Neural crest cell (in vitro differentiated cells): ENCODE data around the gene NAPA. TPM values are rescaled to one million over a fixed set of nuclear protein-coding genes. Genes with fewer than 3 reads are reported as not detected.

ENCODE experiments used
- DNase-seq: peaks from one replicate; pipeline ENCODE4 v3.0.0; 2021; ENCODE audit warnings: low read depth, mixed read lengths, low spot score
- H3K27ac Mint-ChIP-seq: one replicate; pipeline ENCODE4 v1.8.0; 2021; ENCODE audit warnings: mild to moderate bottlenecking, mixed read lengths; ENCODE audit not compliant: unreplicated experiment
- H3K27me3 Mint-ChIP-seq: 2 replicates; pipeline ENCODE4 v1.8.0; 2021; ENCODE audit warnings: low read depth, mild to moderate bottlenecking, mixed read lengths
- H3K36me3 Mint-ChIP-seq: 2 replicates; pipeline ENCODE4 v1.8.0; 2021; ENCODE audit warnings: low read depth, mild to moderate bottlenecking, mixed read lengths
- H3K4me1 Mint-ChIP-seq: 2 replicates; pipeline ENCODE4 v1.8.0; 2021; ENCODE audit warnings: mixed read lengths
- H3K4me3 Mint-ChIP-seq: one replicate; pipeline ENCODE4 v1.8.0; 2021; ENCODE audit warnings: mild to moderate bottlenecking, mixed read lengths
- H3K9me3 Mint-ChIP-seq: 2 replicates; pipeline ENCODE4 v1.8.0; 2021; ENCODE audit warnings: mixed read lengths
- total RNA-seq: library from RNA; stranded (reverse); gene quantifications from 2 replicates; pipeline ENCODE4 v1.2.1, GENCODE V29; 2021
- TF ChIP-seq, protein P1 (sequence below): fragments of 200-600 bp; sonication (generic); conservative IDR thresholded peaks from 2 replicates; pipeline ENCODE4 v1.5.0; 2021; ENCODE audit warnings: antibody characterized with exemption, mild to moderate bottlenecking

NAPA gene
- total RNA-seq, 1 donor from 2014 or later, result 67.2 TPM

DNA sequence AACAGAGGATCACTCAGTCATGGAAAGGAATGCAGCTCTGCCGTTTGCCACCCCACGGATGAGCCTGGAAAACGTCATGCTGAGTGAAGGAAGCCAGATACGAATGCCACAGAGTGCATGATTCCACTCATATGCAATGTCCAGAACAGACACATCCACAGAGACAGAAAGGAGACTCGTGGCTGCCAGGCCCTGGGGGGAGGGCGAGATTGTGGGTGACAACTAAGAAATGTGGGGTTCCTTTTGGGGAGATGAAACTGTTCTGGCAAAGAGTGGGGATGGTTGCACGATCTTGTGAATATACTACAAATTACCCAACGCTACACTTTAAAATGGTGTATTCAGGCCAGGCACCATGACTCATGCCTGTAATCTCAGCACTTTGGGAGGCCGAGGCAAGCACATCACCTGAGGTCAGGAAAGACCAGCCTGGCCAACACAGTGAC is 27.2 kb upstream of the NAPA start:
- Mint-ChIP-seq H3K4me3 (no peak overlapping the region), H3K27me3 (peaks cover 2% of the 10 kb centered on the region), H3K27ac (no peak overlapping the region), H3K36me3 (no peaks in the 10 kb centered on the region), H3K4me1 (no peaks in the 10 kb centered on the region), H3K9me3 (no peaks in the 10 kb centered on the region)
- no peak for DNase-seq
- TF ChIP-seq, protein P1, sequence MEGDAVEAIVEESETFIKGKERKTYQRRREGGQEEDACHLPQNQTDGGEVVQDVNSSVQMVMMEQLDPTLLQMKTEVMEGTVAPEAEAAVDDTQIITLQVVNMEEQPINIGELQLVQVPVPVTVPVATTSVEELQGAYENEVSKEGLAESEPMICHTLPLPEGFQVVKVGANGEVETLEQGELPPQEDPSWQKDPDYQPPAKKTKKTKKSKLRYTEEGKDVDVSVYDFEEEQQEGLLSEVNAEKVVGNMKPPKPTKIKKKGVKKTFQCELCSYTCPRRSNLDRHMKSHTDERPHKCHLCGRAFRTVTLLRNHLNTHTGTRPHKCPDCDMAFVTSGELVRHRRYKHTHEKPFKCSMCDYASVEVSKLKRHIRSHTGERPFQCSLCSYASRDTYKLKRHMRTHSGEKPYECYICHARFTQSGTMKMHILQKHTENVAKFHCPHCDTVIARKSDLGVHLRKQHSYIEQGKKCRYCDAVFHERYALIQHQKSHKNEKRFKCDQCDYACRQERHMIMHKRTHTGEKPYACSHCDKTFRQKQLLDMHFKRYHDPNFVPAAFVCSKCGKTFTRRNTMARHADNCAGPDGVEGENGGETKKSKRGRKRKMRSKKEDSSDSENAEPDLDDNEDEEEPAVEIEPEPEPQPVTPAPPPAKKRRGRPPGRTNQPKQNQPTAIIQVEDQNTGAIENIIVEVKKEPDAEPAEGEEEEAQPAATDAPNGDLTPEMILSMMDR, result no peak

DNA sequence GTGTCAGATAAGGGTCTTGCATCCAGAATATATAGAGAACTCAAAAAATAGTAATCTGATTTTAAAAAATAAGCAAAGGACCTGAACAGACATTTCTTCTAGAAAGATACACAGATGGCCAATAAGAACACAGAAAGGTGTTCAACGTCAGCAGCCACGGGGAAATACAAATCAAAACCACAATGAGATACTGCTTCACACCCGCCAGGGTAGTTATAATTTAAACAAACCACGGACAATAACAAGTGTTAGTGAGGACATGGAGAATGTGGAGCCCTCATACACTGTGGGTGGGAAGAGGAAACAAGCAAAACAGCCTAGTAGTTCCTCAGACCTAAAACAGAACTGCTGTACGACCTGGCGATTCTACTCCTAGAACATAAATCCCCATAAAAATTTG is 26.7 kb upstream of the NAPA start:
- no peak overlapping the region for H3K27ac Mint-ChIP-seq

DNA sequence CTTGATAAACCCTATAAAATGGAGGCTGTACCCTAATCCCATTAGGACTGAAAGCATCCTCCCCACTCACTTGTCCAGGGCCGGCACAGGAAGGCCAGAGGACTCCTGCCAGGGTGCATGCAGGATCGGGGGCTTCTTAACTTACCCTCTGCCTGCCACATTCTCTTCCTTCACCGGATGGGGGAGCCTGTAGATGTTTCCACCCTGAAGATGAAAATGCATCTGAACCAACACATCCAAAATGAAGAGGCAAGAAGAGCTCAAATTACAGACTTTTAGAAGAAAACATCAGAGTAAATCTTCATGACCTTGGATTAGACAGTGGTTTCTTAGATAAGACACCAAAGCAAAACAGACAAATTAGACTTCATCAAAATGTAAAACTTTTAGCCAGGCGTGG is 25.9 kb upstream of the NAPA start:
- H3K4me3 Mint-ChIP-seq, result no peak overlapping the region
- no peak for DNase-seq

More for the DNA sequence above, 26.7 kb upstream of the NAPA start:
- Mint-ChIP-seq H3K36me3 (no peaks in the 10 kb centered on the region), H3K9me3 (no peaks in the 10 kb centered on the region), H3K27me3 (peaks cover 2% of the 10 kb centered on the region), H3K4me3 (no peak overlapping the region), H3K4me1 (no peaks in the 10 kb centered on the region)
- no peak for DNase-seq
- TF ChIP-seq, protein P1, result no peak

DNA sequence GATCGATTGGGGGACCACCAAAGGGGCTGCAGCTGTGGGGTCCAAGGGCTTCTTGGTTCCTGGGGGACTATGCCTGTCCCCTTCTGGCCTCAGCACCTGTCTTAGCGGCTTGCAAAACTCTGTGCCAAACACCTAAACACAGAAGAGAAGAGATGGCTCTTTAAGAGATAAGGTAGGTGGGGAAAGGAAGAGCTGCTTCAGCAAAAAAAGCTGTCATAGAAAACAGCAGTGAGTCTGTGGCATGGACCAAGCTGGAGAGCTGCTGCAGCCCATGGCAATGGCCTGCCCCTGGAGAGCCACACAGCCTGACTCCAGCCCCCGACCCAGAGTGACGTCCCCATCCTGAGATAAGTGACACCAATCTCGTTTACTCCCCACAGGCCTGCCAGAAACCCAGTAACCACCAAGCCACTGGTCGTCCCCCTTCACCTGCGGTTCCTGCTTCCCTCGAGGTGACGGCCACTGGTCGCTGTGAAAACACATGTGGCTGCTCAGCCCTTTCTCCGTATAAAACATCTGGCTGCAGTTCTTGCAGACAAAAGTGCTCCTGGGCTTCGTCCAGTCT is 25.0 kb upstream of the NAPA start:
- Mint-ChIP-seq H3K27me3 (peaks cover 2% of the 10 kb centered on the region), H3K4me1 (no peaks in the 10 kb centered on the region), H3K36me3 (no peaks in the 10 kb centered on the region), H3K4me3 (no peak overlapping the region), H3K27ac (no peak overlapping the region), H3K9me3 (no peaks in the 10 kb centered on the region)
- DNase-seq, result no peak
- TF ChIP-seq, protein P1, result no peak

More for the DNA sequence above, 25.9 kb upstream of the NAPA start:
- no peaks in the 10 kb centered on the region for H3K4me1 Mint-ChIP-seq
- TF ChIP-seq, protein P1, result peak; percentile 26
- H3K27ac Mint-ChIP-seq, result no peak overlapping the region
- H3K36me3 Mint-ChIP-seq, result no peaks in the 10 kb centered on the region
- peaks cover 2% of the 10 kb centered on the region for H3K27me3 Mint-ChIP-seq
- no peaks in the 10 kb centered on the region for H3K9me3 Mint-ChIP-seq

DNA sequence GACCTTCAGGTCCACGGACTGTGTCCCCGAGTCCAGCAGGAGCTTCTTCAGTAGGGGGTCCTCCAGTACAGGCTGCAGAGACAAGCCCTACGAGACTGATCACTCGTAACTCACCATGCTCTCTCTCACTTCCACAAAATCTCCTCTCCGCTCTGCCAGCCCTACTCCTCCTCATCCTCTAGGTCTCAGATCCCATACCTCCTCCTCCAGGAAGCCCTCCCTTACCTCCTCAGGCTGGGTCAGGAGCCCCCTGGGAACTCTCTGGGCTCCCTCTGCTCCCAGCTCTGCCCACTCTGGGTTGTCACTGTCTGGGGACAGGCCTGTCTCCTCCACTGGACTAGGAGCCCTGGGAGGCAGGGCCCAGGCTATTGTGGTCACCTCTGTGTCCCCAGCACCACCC is 23.9 kb upstream of the NAPA start:
- no peak overlapping the region for H3K4me3 Mint-ChIP-seq
- peaks cover 2% of the 10 kb centered on the region for H3K27me3 Mint-ChIP-seq
- no peaks in the 10 kb centered on the region for H3K9me3 Mint-ChIP-seq
- TF ChIP-seq, protein P1, result no peak
- no peak overlapping the region for H3K27ac Mint-ChIP-seq
- no peaks in the 10 kb centered on the region for H3K36me3 Mint-ChIP-seq
- H3K4me1 Mint-ChIP-seq, result no peaks in the 10 kb centered on the region
- DNase-seq, result no peak
